GM21786 (cell line): Measurements from ENCODE around the gene TENT5A.
"Not testable (repeated sequence)": the region's sequence is repeated elsewhere in the genome, so short reads cannot be mapped to it uniquely, and the experiment has no call there.

ENCODE experiments used
- ATAC-seq: cut with Tn5 transposase; IDR thresholded peaks from one replicate; pipeline ENCODE4 v1.9.1; 2021; ENCODE audit not compliant: unreplicated experiment

The TENT5A gene

DNA sequence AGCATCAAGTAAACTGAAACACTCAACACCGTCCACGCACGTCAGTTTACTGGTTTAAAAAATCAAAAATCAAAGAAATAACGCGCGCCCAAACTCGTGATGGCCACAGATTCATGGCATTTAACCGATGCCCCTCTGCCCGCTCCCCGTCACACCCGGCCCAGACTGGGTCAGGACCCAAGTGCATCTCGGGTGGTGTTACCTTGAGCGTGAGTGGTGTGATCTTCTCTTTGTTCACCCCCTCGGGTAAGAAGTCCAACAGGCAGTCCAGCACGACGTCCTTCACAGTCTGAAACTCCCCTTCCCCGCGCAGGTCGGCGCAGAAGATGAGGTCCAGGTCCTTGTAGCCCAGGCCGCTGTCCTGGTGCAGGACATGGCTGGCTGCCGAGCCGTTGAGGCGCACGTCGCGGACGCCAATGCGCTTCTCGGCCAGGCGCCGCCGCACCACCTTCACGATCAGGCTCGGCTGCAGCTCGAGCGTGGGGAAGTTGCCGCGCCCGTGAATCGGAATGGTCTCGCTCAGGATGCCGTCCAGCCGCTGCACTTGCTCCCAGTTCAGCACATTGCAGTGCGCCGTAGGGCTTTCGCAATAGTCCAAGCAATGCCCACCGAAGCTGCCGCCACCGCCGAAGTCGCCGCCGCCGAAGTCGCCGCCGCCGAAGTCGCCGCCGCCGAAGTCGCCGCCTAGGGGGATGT lies 945 bp downstream of the TENT5A start:
- no peak for ATAC-seq

DNA sequence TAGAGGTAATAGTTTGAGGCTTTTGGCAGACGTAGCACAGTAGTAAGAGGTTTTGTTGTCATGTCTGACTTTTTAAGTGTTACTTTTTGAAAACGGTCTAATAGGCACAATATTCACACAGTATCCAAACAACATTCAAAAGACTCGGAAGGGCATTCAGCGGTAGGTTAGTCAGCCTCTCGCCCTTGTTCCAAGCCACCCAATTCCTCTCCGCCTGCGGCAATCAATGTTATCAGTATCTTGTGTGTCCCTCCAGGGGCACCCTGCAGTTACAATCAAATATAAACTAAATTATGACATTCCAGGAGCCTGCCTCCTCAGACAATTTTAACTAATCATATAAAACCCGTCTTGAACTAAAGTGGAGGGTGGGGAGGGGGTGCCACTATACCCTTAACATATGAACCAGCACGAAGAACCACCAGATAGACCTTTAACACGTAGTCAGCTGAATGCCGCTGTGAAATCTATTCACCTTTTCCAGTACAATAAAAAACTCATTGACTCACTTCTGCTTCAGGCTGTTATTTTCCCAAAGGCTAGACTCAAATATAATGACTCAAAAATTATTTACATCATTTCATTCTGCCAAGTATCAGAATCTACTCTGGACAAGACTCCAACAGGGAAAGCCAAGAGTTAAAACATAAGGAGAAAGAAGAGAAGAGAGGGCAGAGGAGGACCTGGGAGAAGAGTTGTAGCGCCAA lies 1.6 kb downstream of the TENT5A start:
- no peak for ATAC-seq

DNA sequence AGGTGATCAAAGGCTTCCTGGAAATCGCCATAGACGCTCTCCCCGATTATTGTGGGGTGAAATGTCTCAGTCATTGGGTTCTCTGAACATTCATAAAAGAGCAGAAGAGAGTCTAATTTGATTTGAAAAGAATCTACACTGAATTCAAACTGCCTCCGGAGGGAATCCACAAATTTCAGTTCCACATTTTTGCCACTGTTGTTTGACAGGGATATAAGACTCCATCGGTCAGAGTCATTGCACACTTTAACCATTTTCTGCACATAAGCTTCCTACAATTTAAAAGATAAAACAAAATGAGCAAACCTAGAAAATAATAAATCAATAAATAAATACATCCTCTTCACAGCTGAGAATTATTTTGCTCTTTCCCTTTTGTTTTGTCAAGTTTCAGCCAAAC lies 2.3 kb downstream of the TENT5A start:
- no peak for ATAC-seq

GRCh38 chr6:81749707-81750106 lies 2.8 kb downstream of the TENT5A start:
- no peak for ATAC-seq

GRCh38 chr6:81748994-81749393 lies 3.5 kb downstream of the TENT5A start:
- ATAC-seq = no peak

GRCh38 chr6:81747327-81747726 lies 5.2 kb downstream of the TENT5A start:
- ATAC-seq = no peak

GRCh38 chr6:81744131-81744530 lies 8.3 kb downstream of the TENT5A start:
- ATAC-seq = no peak

GRCh38 chr6:81743649-81744048 lies 8.8 kb downstream of the TENT5A start:
- ATAC-seq = no peak

DNA sequence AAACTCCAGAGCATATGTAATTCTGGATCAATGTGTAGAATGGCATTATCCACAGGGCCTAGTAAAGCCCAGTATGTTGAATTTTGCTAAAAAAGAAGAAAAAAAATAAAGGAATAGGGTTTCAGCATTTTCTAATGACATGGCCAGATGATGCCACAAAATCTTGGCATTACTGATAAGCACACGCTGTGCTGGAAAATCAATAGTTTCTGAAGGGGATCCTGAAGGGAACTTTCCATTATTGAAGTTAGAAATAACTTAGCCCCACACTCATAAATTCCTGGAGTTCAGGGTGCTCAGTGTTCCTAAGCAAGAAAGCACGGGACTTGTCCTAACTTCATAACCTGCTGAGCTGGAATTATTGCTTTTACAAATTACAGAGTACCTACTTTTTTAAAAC lies 10.8 kb downstream of the TENT5A start:
- ATAC-seq = no peak

- ATAC-seq = not testable (repeated sequence)
Observed at GRCh38 chr6:81740591-81740990, 11.9 kb downstream of the TENT5A start.

DNA sequence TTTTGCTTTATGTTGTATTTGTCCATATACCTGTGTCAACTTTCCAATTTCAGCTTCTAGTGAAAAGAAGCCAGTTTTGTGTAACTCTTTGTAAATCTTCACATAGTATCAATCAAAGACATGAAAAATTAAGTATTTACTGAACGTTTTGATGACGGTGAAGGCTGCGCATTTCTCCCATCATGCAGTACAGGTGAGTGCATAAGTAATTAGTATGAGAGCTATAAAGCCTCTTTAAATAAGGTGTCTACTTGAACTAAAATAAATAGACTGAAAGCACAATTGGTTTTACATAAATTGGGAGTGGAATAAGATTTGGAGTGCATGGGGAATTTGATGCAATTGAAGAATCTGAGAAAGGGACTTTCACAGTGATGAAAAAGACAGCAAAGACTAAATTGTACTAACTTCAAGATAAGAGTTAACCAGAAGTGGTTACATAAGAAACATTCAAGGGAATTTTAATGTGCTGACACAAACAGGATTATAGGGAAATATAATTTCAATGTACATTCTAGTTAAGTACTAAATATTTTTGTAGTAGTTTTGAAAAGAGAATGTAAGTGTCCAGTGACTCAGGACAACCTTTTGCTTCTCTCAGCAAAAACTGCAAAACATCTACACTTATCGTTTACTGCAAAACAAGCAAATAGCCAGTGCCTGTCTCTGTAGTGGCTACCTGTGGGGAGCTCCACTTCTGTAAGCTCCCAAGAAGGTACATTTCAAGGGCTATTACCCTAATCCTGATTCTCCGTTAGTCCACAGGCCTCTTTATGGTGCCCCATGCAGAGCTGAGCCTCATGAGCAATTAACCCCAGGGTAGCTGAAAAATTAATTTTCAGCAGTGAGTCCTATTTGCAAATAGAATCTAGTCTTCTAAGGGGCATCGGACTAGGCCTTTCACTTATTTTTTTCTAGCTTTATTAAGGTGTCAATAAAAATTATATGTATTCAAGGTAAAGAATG lies 13.0 kb downstream of the TENT5A start:
- no peak for ATAC-seq

- ATAC-seq = no peak
Observed at GRCh38 chr6:81736428-81736827, 16.1 kb downstream of the TENT5A start.

- ATAC-seq = no peak
Observed at GRCh38 chr6:81735756-81736380, 16.6 kb downstream of the TENT5A start.

DNA sequence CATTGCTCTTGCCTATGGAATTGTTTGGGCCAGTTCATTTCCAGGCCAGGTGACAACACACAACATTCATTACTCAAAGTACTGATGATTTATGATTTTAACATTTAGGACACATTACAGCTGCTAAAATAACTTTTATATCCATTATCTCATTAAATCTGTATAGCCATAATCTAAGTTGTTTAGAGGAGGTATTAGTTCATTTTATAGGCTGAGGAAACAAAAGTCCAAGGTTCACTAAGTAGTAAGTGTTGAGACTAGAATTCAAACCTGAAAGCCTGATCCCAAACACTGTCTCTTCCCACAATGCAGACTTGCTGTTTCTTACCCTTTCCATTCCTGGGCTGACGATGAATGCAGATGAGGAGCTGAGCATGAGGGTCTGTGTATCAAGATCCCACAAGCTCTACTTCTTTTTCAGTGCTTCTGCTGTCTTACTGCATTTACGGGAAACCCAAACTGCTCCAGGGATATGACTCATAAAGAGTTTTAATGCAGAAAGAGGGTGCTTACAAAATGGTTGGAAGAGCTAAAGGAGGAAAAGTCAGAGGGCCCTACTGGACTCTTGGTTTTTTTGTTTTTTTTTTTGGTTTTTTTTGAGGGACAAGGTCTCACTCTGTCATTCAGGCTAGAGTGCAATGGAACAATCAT lies 17.9 kb downstream of the TENT5A start:
- no peak for ATAC-seq

DNA sequence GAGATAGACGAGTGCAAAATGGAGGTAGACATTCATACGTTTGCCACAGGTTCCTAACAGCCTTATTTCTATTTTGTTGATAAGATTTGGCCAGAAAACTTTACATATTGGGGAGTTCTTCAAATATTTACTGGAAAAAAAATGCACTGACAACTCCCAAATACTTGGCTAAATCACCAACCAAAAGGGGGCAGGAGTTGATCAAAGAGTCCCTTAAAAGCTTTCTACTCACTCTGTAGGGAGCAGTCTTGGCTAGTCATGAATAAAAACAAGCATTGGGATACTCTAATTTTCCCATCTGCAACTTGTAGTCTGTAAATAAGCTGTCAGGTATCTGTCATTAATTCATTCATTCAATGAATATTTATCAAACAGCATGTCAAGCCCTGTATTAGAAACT lies 18.4 kb downstream of the TENT5A start:
- no peak for ATAC-seq

GRCh38 chr6:81731814-81732213 lies 20.7 kb downstream of the TENT5A start:
- no peak for ATAC-seq

- ATAC-seq = no peak
Observed at GRCh38 chr6:81727876-81728517, 24.5 kb downstream of the TENT5A start.

GRCh38 chr6:81725127-81725526 lies 27.4 kb downstream of the TENT5A start:
- ATAC-seq = no peak

DNA sequence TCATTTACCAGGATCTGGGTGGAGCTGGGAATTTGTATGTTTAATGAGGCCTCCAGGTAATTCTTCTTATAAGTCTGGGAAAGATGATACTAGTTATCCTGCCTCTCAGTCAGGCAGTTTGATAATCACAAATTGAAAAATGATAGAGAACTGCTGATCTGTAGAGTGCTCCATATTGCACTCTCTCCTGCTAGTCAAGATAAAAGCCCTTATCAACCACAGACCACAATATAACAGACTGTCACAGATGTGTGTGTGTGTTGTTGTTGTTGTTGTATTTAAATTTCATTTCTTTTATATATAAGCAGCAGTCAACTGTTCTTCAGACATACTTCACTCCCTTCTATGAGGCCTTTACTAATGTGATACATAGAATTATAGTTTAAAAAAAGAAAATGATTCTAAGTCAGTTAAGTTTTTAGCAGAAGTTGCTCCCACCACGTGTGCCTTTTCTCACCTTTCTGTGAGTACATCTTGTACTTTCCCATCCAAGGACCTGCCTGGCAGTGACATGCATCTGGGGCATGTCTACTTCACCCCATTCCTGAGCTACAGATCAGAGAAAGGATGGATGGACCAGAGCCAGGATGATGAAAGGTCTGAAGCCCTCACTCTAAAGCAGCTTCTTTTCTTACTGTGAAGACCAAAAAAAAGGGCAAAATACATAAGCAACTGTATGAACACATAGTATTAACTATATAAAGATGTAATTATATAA lies 29.8 kb downstream of the TENT5A start:
- no peak for ATAC-seq
